Lung microvascular endothelial cell (primary cell): ENCODE measurements around the gene CACNA1S. TPM values are rescaled to one million over a fixed set of nuclear protein-coding genes. Genes with fewer than 3 reads are reported as not detected.
A peak's percentile ranks its signal among the peaks of the same experiment; 100 is the strongest.

Source experiments
- DNase-seq, 2 donors: peaks; one replicate each; pipeline versions ENCODE4 v3.0.0 to v3.0.0-alpha.2; 2010; ENCODE audit warnings: low read depth in 2 of 2
- total RNA-seq: library from RNA; depleted of rRNA; stranded (reverse); fragments of >200 nt; gene quantifications from 2 replicates; pipeline ENCODE4 v1.2.1, GENCODE V29; 2014

Gene CACNA1S
- total RNA-seq, 1 donor from 2014 or later = not detected

DNA sequence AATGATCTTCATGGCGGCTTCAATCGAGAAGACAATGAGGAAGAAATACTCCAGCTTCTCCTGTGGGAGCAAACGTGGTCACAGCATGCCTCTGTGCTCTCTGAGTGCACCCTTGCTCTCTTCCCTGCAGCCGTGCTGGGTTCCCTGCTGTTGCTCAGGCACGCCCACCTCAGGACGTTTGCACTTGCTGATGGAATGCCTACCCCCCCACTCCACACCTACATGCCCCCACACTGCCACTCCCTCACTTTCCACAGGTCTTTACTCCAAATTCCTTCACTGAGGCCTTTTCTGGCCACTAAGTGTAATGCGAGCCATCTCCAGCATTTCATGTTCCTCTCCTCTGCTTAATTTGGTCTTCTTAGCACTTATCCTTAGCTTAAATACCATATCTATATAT lies 18.3 kb downstream of the CACNA1S start:
- DNase-seq = no peak

DNA sequence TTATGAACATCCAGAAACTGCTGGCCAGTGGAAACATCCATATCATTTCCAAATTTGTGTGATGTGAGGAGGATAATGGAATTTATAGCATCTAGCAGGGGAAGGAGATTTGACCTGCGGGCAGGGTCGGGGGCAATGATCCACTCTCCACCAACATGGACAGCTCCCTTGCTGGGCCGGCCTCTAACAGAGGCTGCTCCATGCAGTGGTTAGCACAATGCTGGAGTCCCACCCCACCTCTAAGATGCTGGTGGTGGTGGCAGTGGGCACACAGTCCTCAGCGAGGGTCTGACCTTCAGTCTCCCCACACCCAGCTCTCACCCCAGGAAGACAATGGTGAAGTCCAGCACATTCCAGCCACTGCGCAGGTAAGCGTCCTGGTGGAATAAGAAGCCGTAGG lies 18.7 kb downstream of the CACNA1S start:
- no peak for DNase-seq

DNA sequence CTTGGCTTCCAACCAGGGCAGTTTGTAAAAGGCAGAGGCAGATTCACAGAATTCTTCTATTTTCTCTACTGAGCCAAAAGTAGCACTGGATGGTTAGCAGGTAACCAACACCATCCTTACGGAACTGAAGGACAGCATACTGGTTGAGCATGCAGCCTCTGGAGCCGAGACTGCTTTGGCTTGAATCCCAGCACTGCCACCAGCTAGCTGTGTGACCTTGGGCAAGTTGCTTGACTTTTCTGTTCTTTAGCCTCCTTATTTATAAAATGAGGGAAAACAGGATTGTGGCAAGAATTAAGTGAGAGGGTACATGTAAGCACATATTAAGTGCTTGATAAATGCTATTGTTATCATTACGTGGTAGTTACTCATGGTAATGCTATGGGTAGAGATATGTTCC lies 19.5 kb downstream of the CACNA1S start:
- no peak for DNase-seq

DNA sequence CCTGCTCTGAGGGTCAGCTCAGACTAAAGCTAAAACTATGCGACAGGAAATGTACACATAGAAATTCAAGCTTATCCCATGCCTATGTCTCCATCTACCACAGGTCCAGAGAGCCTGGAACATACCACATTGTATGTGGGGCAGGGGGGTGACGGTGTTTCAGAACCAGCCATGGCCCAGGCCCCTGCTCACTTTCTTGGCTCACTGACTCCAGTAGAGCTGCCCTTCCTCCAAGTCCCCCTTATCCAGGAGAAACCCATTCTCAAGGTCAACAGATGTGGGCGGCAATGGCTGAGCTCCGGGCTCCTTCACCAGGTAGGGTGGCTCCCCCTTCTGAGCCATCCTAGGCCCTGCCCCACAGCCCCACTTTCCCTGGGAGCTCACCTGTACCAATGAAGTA lies 21.0 kb downstream of the CACNA1S start:
- no peak for DNase-seq

DNA sequence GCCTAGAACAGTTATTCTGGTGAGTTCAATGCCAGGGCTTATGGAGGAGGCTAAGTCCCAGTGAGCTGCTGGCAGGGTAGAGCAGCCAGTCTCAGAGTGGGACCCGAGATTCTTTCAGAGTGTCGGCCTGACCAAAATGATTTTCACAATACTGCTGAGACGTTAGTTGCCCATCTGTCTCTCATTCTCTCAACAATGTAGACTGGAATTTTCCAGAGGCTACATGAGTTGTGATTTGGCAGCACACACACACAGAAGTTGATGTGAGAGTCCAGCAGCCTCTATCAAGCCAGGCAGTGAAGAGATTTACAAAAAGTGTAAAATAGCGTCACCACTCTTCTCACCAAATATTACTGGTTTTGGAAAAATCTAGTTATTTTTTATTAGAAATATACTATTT lies 21.7 kb downstream of the CACNA1S start:
- no peak for DNase-seq

DNA sequence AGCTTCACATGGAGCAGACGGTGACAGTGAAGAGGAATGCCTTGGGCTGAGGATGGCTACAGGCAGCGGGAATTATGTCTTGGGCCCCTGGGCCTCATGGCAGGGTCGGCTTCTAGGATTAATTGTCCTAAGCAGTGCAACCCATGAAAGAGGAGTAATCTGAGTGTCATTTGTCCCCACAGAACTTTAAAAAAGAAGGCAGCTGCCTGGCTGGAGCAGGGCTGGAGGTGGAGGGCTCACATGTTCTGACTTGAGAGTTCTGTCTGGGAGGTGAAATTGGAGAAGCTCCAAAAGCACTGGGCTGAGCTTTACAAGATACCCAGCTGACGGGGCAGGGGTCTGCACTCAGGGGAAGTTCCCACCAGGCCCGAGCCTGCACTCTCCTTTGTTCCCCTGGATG lies 22.6 kb downstream of the CACNA1S start:
- no peak for DNase-seq

DNA sequence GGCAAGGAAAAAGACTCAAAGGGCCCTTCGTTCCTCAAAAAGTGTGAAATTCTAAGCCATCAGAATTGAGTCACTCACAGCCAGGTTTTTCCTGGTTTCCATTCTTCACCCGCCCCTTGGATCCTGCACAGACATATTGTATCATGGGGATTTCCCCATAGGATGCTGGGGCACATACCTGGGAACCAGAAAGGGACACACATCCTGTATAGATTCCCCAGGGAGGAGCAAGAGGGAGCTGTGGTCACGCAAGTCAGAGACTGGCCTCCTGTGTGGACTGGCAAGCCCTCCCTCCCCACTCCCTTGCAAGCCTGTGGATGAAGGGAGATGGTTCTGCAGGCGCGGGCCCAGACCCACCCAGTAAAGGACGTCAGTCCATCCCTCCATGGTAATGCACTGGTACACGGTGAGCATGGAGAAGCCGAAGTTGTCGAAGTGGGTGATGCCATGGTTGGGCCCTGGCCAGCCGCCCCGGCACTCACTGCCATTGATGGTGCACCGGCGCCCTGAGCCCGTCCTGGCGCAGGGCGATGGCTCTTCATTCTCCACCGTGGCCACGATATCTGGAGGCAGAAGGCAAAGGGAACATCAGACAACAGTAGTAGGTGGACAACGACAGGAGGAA lies 23.2 kb downstream of the CACNA1S start:
- no peak for DNase-seq

DNA sequence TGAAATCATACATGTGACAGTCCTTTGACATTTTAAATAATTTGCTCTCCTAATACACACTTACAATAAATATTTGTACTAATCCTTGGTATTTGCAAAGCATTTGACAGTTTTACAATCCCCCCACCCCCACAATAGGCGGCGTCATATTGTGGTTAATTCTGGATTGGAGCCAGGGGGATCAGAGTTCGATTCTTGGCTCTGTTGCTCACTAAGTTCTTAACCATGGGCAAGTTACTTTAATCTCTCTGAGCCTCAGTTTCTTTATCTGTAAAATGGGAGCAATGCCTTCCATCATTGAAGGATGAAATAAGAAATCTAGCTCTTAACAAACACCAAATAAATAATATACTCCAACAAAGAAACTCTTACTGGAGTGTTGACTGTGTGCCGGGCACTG lies 23.8 kb downstream of the CACNA1S start:
- no peak for DNase-seq

DNA sequence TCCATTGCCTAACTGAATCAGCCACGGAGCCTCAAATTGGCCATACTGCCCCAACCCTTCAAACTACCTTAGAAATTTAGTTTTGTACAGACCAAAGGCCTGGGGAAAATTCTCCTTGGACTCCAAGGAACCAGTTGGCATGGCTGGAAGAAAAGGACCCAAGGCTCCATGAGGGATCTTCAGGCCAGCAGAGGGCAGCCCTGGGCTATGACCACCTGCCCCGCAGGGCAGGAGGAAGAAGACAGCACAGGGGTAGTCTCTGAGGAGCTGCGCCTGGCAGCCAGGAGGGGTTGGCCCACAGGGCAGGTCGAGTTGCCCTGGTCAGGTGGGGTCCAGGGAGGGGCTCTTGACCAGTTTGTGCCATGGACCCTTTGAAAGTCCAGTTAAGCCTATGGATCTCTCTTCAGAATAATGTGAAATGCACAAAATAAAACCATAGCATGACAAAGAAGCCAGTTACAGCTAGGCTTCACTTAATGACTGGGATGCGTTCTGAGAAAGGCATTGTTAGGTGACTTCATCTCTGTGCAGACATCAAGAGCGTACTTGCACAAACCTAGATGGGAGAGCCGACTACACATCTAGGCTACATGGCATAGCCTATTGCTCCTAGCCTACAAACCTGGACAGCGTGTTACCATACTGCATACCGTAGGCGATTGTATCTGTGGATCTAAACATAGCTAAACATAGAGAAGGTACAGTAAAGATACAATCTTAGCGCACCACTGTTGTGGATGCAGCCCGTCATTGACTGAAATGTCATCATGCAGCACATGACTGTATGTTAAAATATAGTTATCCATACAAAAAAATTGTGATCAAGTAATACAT lies 26.1 kb downstream of the CACNA1S start:
- peak; percentile 17 to 48 for DNase-seq

DNA sequence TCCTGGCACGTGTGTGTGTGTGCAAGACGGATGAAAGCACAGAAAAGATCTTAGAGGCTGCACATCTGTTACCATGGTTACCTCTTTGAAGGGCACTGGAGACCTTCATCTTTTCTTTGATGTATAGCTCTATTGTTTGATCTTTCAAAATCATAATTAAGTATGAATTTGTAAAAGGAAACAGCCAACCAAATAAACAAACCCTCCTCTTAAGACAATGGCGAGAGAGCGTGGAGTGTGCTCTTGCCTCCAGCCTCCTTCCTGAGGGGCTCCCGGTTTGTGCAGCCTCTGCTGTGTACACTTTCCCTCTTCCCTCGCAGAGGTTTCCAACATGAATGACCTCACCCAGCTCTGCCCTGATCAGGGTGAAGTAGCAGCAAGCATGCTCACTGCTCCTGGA lies 27.9 kb downstream of the CACNA1S start:
- DNase-seq = peak in 1 of 2 donors; percentile 68

DNA sequence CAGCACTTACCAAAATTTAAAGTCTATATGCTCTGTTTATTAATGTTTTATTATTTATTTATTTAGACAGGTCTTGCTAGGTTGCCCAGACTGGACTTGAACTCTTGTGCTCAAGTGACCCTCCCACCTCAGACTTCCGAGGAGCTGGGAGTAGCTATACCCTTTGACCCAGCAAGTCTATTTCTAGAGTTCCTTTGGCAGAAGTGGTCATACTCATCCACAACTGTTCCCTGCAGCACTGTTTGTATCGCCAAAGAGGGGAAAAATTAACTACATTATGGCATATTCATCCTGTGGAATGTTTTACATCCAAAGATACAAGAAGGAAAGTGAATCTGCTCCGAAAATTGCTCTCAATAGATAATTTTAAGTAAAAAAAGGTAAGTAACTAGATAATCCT lies 28.5 kb downstream of the CACNA1S start:
- no peak for DNase-seq

DNA sequence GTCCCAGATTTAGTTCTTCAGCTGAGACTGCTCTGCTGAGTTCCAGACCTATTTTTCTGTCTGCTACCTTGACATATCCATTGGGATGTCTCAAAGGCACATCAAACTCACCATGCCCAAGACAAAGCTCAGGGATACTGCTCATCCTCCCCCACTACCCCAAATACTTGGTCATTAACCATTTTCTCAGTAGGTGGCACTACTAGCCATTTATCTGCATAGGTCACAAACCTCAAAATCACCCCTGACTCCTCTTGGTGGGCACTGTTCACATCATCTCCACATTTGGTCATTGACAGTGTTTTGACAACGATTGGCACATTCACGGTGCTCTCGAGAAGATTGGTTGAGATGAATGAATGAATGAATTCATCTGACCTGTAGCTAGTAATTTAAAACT lies 32.1 kb downstream of the CACNA1S start:
- no peak for DNase-seq

DNA sequence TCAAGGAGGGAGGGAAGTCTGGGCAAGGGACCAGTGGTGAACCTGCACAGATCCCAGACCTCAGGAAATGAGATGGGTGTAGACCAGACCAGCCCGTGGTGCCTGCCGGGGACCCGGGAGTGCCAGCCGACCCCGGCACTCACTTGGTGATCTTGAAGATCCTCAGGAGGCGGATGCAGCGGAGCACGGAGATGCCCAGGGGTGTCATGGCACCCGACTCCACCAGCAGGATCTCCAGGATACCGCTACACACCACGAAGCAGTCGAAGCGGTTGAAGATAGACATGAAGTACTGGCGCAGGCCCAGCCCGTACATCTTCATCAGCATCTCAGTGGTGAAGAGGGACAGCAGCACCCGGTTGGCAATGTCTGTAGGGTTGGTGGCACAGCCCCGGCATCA lies 34.5 kb downstream of the CACNA1S start:
- DNase-seq = no peak

DNA sequence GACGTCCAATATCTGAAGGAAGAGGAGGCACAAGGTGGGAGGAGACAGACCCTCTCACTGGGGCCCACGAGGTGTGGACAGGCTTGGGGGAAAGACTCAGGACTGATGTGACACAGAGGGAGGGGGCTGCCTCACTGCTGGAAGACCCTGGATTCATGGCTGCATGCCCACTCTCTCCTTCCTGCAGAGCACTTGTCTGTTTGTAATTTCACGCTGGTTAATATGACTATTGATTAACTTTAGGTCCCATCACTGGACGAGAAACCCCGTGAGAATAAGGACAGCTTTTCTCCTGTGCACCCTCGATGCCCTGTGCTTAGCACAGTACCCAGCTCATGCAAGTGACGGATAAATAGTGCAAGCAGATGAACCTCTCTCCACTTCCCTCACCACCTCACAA lies 35.1 kb downstream of the CACNA1S start:
- no peak for DNase-seq

DNA sequence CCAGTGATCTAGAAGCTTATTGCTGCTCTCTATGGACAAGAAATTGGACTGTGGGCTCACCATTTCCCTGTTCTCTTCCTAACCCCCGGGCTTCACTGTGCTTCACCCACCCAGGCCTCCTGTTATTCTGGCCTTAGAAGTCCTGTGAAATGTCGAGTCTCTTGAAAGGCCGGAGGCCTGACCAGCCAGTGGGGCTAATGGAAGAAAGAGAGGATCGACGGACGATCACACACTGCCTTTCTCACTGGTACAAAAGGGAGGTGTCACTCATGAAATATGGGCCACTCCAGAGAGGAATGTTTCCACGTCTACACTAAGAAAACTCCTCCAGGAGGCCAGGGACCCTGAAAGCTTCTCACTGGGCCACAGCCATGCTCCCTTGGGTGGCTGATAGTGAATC lies 36.1 kb downstream of the CACNA1S start:
- no peak for DNase-seq

DNA sequence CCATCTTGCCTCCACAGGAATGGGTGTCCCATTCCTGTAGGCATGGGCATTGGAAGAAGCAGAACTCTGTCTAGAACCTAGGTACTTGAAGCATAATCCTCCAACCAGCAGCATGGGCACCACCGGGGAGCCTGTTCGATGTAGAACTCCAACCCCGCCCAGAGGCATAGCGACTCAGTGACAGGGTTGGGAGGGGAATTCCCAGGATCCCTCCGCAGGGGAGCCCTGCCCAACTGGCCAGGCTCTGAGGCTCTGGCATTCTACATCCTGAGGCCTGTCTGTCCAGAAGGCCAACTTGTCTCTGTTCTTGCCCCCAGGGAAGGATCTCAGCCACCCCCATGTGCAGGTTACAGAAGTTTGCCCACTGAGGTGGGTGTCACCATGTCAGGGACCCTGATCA lies 38.2 kb downstream of the CACNA1S start:
- no peak for DNase-seq

DNA sequence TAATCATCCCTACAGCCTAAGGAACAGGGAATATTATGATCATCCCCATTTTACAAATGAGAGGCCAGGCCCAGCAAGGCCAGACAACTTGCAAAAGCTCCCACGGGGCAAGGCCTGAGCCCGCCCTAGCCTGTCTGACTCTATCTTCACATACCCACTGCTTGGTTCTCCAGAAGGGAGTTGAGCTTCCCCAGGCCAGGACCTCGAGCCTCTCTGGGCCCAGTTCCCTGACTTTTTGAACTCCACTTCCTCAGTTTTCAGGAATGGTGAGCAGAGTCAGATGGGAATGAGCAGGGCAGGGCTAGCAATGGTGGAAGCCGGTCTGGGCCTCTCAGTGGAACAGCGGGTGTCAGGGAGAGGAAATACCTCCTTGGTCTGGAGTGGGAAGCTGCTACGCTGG lies 39.3 kb downstream of the CACNA1S start:
- DNase-seq = no peak

DNA sequence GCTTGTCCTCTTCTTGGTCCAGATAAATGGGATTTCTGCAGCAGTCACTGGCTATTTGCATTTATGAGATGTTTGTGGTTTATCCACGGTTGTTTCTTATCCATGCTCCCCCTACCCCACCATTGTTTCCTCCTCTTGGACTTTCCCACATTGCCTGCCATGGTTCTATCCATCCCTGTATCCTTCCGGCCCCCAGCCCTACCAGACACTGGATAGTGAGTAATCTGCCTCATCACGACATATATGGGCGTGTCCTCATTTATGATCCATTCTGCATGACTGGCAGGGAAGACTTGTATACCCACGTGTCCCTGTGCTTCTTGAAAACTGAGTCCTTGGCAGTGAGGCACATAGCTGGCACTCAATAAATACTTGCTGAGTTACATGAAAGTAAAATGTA lies 40.1 kb downstream of the CACNA1S start:
- DNase-seq = peak in 1 of 2 donors; percentile 4

DNA sequence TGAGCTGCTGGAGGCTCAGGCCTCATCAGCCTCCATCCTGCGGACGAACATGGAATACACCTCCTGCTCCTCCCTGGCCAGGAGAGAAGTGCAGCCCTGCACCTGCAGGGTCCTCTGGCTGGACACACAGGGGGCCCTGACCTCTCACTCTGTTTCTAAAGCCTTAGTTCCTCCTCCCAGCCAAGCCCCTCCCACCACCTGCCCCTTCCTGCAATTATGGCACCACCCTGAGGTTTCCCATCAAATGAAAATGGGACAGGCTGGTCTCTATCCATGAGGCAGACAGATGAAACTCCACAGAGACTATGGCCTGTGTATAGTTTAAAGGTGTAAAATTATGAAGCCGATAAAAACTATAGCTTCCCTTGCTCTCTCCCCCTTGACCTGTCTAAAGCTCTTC lies 42.6 kb downstream of the CACNA1S start:
- no peak for DNase-seq

DNA sequence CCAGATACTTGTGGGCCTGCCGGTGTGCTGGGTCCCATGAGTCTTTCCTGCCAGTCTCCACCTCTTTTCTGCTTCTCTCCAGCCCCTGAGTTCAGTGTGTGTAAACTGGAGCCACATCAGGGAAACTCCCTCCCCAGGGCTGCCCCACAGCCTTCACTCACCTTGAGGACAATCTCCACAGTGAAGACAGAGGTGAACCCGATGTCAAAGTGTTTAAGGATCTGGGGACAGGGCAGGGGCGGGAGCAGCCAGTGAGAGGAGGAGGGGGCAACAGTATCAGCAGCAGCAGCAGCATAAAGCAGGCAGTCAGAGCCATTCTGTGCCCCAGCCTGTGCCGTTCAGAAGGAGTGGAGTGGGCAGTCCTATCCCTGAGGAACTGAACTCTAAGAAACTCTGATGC lies 43.2 kb downstream of the CACNA1S start:
- no peak for DNase-seq

DNA sequence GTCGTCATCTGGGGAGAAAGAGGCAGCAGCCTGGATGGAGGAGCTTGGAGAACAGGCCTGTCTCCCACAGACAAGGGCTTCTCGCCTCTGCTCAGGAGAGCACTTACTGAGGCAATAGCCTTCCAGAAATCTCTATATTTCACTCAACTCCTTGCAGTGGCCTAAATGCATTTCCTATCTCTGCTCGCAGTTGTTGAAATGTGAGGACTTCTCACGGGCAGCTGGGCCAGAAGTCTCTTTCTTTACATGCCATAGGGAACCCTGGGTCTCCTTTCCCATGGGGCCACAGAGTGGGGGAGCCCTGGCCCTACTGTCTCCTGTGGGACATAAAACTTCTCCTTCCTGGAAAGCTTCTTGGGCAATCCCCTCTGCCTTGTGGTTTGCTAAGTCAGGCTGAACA lies 45.2 kb downstream of the CACNA1S start:
- no peak for DNase-seq

DNA sequence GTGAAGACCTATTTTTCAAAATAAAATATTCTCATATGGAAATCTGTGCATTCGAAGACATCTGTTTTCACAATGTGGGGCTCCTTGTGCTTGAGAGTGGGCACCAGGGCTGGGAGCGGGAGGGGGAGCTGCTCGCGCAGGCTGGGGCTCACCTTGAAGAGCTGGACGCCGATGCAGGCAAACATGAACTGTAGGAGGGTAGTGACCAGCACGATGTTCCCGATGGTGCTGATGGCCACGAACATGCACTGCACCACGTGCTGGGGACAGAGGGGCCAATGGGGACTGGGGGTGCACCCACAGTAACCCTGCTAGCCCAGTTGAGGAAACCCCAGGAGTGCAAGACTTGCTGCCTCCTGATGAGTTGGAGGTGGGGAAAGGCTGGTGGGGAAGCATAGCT lies 46.5 kb downstream of the CACNA1S start:
- no peak for DNase-seq

DNA sequence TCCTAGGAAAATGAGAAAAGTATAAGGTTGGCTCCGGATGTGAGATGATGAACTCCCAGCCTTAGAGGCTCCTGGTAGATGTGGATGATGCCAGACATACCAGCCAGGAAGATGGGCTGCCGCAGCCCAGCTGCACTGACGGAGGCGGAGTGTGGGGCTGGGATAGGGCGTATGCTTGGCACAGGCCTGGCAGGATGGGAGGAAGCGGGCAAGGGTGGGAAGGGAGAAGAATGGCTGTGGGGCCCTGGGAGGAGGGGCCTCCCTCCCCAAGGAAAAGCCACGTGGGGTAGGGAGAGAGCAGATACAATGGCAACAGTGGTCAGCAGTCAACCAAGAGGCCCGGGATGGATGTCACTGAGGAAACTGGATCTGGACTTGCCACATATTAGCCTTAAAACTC lies 47.4 kb downstream of the CACNA1S start:
- DNase-seq = no peak
